ENCODE measurements around the gene NUTM1. TPM values are rescaled to one million over a fixed set of nuclear protein-coding genes. Genes with fewer than 3 reads are reported as not detected.

Gene NUTM1
- total RNA-seq, 1 experiment from 2014 or later = 0.26 TPM

GRCh38 chr15:34359416-34359815 is 16.3 kb downstream of the NUTM1 start:
- H3K27ac Mint-ChIP-seq = no peak overlapping the region; a peak in 1 of 7 replicates
- H3K4me3 Mint-ChIP-seq = no peak overlapping the region
- no peak overlapping the region for H2BK12ac ChIP-seq (ENCODE audit: insufficient read length, low read depth, low read length)
- H3K23ac ChIP-seq (ENCODE audit: insufficient read length, low read depth, low read length) = no peak overlapping the region
- H3K27ac ChIP-seq (ENCODE audit: insufficient read length, low read depth, low read length) = no peak overlapping the region
- no peak for TF ChIP-seq CTCF (conservative IDR thresholded peaks at IDR 0.05)
- H2BK20ac ChIP-seq (ENCODE audit: low read depth, low read length, poor library complexity, severe bottlenecking) = no peak overlapping the region
- no peaks in the 10 kb centered on the region for H4K20me1 ChIP-seq (ENCODE audit: control insufficient read depth, insufficient read depth, insufficient read length)
- H3K27me3 Mint-ChIP-seq (ENCODE audit: low read depth) = no peaks in the 10 kb centered on the region; the same call in 1 of the 2 replicates
- no peaks in the 10 kb centered on the region for H3K23me2 ChIP-seq (ENCODE audit: insufficient read length, low read depth, low read length, poor library complexity, severe bottlenecking)
- peaks cover 33 to 79% (median 72%) of the 10 kb centered on the region in 3 experiments; a peak in 6 of 7 replicates for H3K36me3 Mint-ChIP-seq (ENCODE audit: insufficient read depth in 1 of 3, low read depth in 3 of 3)
- no peak overlapping the region for H3K4me2 ChIP-seq (ENCODE audit: insufficient read depth, insufficient read length, low read length)
- H3K27me3 ChIP-seq (ENCODE audit: insufficient read depth, low read length) = no peaks in the 10 kb centered on the region
- no peak overlapping the region for H4K91ac ChIP-seq (ENCODE audit: insufficient read length, low read depth, low read length)
- no peaks in the 10 kb centered on the region for H3K79me1 ChIP-seq (ENCODE audit: insufficient read depth, low read depth, low read length, poor library complexity, severe bottlenecking)
- no peak overlapping the region for H4K8ac ChIP-seq (replicated peaks; ENCODE audit: insufficient read length, low read depth, low read length)
- H2BK120ac ChIP-seq (ENCODE audit: low read depth, low read length, poor library complexity, severe bottlenecking) = no peak overlapping the region
- H3K56ac ChIP-seq (ENCODE audit: insufficient read length, low read depth, low read length) = no peak overlapping the region
- no peaks in the 10 kb centered on the region for H3K9me3 ChIP-seq (ENCODE audit: control insufficient read depth, low read depth, low read length)
- no peak overlapping the region for H2BK5ac ChIP-seq (ENCODE audit: insufficient read length, low read length)
- no peak overlapping the region for H3T11ph ChIP-seq (ENCODE audit: low read length)
- H3K4ac ChIP-seq (ENCODE audit: low read depth, low read length) = no peak overlapping the region
- no peak overlapping the region for H2AK5ac ChIP-seq (ENCODE audit: insufficient read length, low read length)
- DNase-seq = no peak
- H4K5ac ChIP-seq (ENCODE audit: insufficient read length, low read depth, low read length) = no peak overlapping the region
- no peak overlapping the region for H3K18ac ChIP-seq (ENCODE audit: insufficient read length, low read depth, low read length)
- H2BK15ac ChIP-seq (ENCODE audit: low read depth, low read length) = no peak overlapping the region
- H3K9ac ChIP-seq (ENCODE audit: extremely low read depth, insufficient read length, low read length) = no peak overlapping the region
- no peaks in the 10 kb centered on the region for H3K79me2 ChIP-seq (ENCODE audit: insufficient read depth, low read length)
- no peak overlapping the region for H3K14ac ChIP-seq (ENCODE audit: insufficient read depth, low read length)
- no peak overlapping the region for H2AFZ ChIP-seq (ENCODE audit: low read length)
- H3K9me3 Mint-ChIP-seq = no peaks in the 10 kb centered on the region
- peaks cover 5 to 9% of the 10 kb centered on the region in 2 experiments for H3K4me1 Mint-ChIP-seq
- no CpG with 5 or more reads among the region's 3 CpGs for WGBS (ENCODE audit: extremely low coverage, insufficient read length, low lambda C conversion rate)
- no peaks in the 10 kb centered on the region for H3K4me1 ChIP-seq (ENCODE audit: insufficient read depth, low read length)

All from H9 (cell line).